ENCODE measurements around the gene ARID3C.

ARID3C gene

GRCh38 chr9:34628656-34629490, at the start of gene ARID3C:
TSS of gene ARID3C (minus strand) at chr9:34629066. CDS start at chr9:34628014, 1,052 bp downstream.
- peaks cover 5% of the 10 kb centered on the region for H3K36me3 Mint-ChIP-seq (ENCODE audit: insufficient read depth)

GRCh38 chr9:34675869-34676268, 47.0 kb upstream of the ARID3C start:
- no peak for DNase-seq (ENCODE audit: low spot score in 2 of 2)
- Mint-ChIP-seq H3K36me3 (ENCODE audit: insufficient read depth) (no peaks in the 10 kb centered on the region), H3K4me3 (no peak overlapping the region), H3K9me3 (no peaks in the 10 kb centered on the region), H3K27me3 (no peaks in the 10 kb centered on the region), H3K4me1 (no peaks in the 10 kb centered on the region), H3K27ac (ENCODE audit: low read depth) (no peak overlapping the region)
- ATAC-seq (replicated peaks; ENCODE audit: extremely low read depth, poor library complexity, severe bottlenecking): no peak

More at GRCh38 chr9:34628656-34629490, at the start of gene ARID3C:
- Mint-ChIP-seq H3K4me3 (peak within 1 kb of the TSS; percentile 79), H3K27ac (ENCODE audit: low read depth) (peak within 1 kb of the TSS; percentile 0), H3K9me3 (no peaks in the 10 kb centered on the region), H3K4me1 (peaks cover 18% of the 10 kb centered on the region), H3K27me3 (peaks cover 66% of the 10 kb centered on the region)
- DNase-seq (ENCODE audit: low spot score in 2 of 2): peak in 1 of 2 donors; percentile 22
- peak; percentile 78 for ATAC-seq (replicated peaks; ENCODE audit: extremely low read depth, poor library complexity, severe bottlenecking)

- Mint-ChIP-seq H3K4me1 (no peaks in the 10 kb centered on the region), H3K36me3 (ENCODE audit: insufficient read depth) (no peaks in the 10 kb centered on the region), H3K27me3 (no peaks in the 10 kb centered on the region), H3K9me3 (no peaks in the 10 kb centered on the region), H3K4me3 (no peak overlapping the region), H3K27ac (ENCODE audit: low read depth) (no peak overlapping the region)
- ATAC-seq (replicated peaks; ENCODE audit: extremely low read depth, poor library complexity, severe bottlenecking): no peak
- DNase-seq (ENCODE audit: low spot score in 2 of 2): no peak
These were observed 46.3 kb upstream of the ARID3C start for GRCh38 chr9:34675048-34675714.

GRCh38 chr9:34674440-34674839, 45.6 kb upstream of the ARID3C start:
- Mint-ChIP-seq H3K27me3 (no peaks in the 10 kb centered on the region), H3K27ac (ENCODE audit: low read depth) (no peak overlapping the region), H3K36me3 (ENCODE audit: insufficient read depth) (no peaks in the 10 kb centered on the region), H3K4me1 (no peaks in the 10 kb centered on the region), H3K4me3 (no peak overlapping the region), H3K9me3 (peaks cover 1% of the 10 kb centered on the region)
- ATAC-seq (replicated peaks; ENCODE audit: extremely low read depth, poor library complexity, severe bottlenecking) (no peak), DNase-seq (ENCODE audit: low spot score in 2 of 2) (no peak)

- Mint-ChIP-seq H3K36me3 (ENCODE audit: insufficient read depth) (no peaks in the 10 kb centered on the region), H3K9me3 (peaks cover 6% of the 10 kb centered on the region), H3K27ac (ENCODE audit: low read depth) (no peak overlapping the region), H3K27me3 (no peaks in the 10 kb centered on the region), H3K4me1 (peaks cover 5% of the 10 kb centered on the region), H3K4me3 (no peak overlapping the region)
- DNase-seq (ENCODE audit: low spot score in 2 of 2) (no peak), ATAC-seq (replicated peaks; ENCODE audit: extremely low read depth, poor library complexity, severe bottlenecking) (no peak)
These were observed 42.4 kb upstream of the ARID3C start for GRCh38 chr9:34671307-34671706.

GRCh38 chr9:34669809-34670562, 41.1 kb upstream of the ARID3C start:
- Mint-ChIP-seq H3K36me3 (ENCODE audit: insufficient read depth) (peaks cover 8% of the 10 kb centered on the region), H3K9me3 (peaks cover 6% of the 10 kb centered on the region), H3K27me3 (no peaks in the 10 kb centered on the region), H3K4me1 (peaks cover 14% of the 10 kb centered on the region), H3K27ac (ENCODE audit: low read depth) (no peak overlapping the region), H3K4me3 (no peak overlapping the region)
- no peak for ATAC-seq (replicated peaks; ENCODE audit: extremely low read depth, poor library complexity, severe bottlenecking)
- no peak for DNase-seq (ENCODE audit: low spot score in 2 of 2)

- ATAC-seq (replicated peaks; ENCODE audit: extremely low read depth, poor library complexity, severe bottlenecking): peak; percentile 80
- Mint-ChIP-seq H3K4me3 (peak overlapping the region; percentile 83), H3K27me3 (no peaks in the 10 kb centered on the region), H3K36me3 (ENCODE audit: insufficient read depth) (peaks cover 8% of the 10 kb centered on the region), H3K27ac (ENCODE audit: low read depth) (peak overlapping the region; percentile 88), H3K4me1 (peaks cover 40% of the 10 kb centered on the region), H3K9me3 (peaks cover 6% of the 10 kb centered on the region)
- DNase-seq (ENCODE audit: low spot score in 2 of 2): peak; percentile 76 to 85
These were observed 36.8 kb upstream of the ARID3C start for GRCh38 chr9:34665381-34666250.

- Mint-ChIP-seq H3K4me1 (peaks cover 40% of the 10 kb centered on the region), H3K27me3 (no peaks in the 10 kb centered on the region), H3K27ac (ENCODE audit: low read depth) (peak overlapping the region; percentile 88), H3K9me3 (peaks cover 6% of the 10 kb centered on the region), H3K36me3 (ENCODE audit: insufficient read depth) (peaks cover 8% of the 10 kb centered on the region), H3K4me3 (peak overlapping the region; percentile 83)
- DNase-seq (ENCODE audit: low spot score in 2 of 2) (no peak), ATAC-seq (replicated peaks; ENCODE audit: extremely low read depth, poor library complexity, severe bottlenecking) (no peak)
These were observed 36.2 kb upstream of the ARID3C start for GRCh38 chr9:34665067-34665380.

- Mint-ChIP-seq H3K27ac (ENCODE audit: low read depth) (peak overlapping the region; percentile 88), H3K4me3 (peak overlapping the region; percentile 83), H3K9me3 (peaks cover 5% of the 10 kb centered on the region), H3K4me1 (peaks cover 40% of the 10 kb centered on the region), H3K27me3 (no peaks in the 10 kb centered on the region), H3K36me3 (ENCODE audit: insufficient read depth) (peaks cover 8% of the 10 kb centered on the region)
- ATAC-seq (replicated peaks; ENCODE audit: extremely low read depth, poor library complexity, severe bottlenecking) (peak; percentile 47), DNase-seq (ENCODE audit: low spot score in 2 of 2) (peak; percentile 52 to 76)
These were observed 35.6 kb upstream of the ARID3C start for GRCh38 chr9:34664281-34665066.

- Mint-ChIP-seq H3K36me3 (ENCODE audit: insufficient read depth) (peaks cover 8% of the 10 kb centered on the region), H3K27me3 (no peaks in the 10 kb centered on the region), H3K4me3 (peak overlapping the region; percentile 12), H3K9me3 (no peaks in the 10 kb centered on the region), H3K27ac (ENCODE audit: low read depth) (peak overlapping the region; percentile 88), H3K4me1 (peaks cover 40% of the 10 kb centered on the region)
- ATAC-seq (replicated peaks; ENCODE audit: extremely low read depth, poor library complexity, severe bottlenecking) (no peak), DNase-seq (ENCODE audit: low spot score in 2 of 2) (no peak)
These were observed 34.4 kb upstream of the ARID3C start for GRCh38 chr9:34663303-34663605.

- H3K36me3 Mint-ChIP-seq (ENCODE audit: insufficient read depth): peaks cover 8% of the 10 kb centered on the region
- DNase-seq (ENCODE audit: low spot score in 2 of 2) (no peak), ATAC-seq (replicated peaks; ENCODE audit: extremely low read depth, poor library complexity, severe bottlenecking) (no peak)
- H3K4me1 Mint-ChIP-seq: peaks cover 39% of the 10 kb centered on the region
- H3K9me3 Mint-ChIP-seq: no peaks in the 10 kb centered on the region
- H3K4me3 Mint-ChIP-seq: peak within 1 kb of the TSS; percentile 12
- peak within 1 kb of the TSS; percentile 88 for H3K27ac Mint-ChIP-seq (ENCODE audit: low read depth)
- H3K27me3 Mint-ChIP-seq: no peaks in the 10 kb centered on the region
These were observed 33.8 kb upstream of the ARID3C start, which contains the start of gene CCL27 for GRCh38 chr9:34662526-34663302. TSS of gene CCL27 (minus strand) at chr9:34662657. CDS start at chr9:34662633, 24 bp downstream.

All from central memory CD8-positive, alpha-beta T cell (primary cell).